Airway epithelial cell (primary cell): ENCODE measurements around the gene SUV39H1. TPM values are rescaled to one million over a fixed set of nuclear protein-coding genes. Genes with fewer than 3 reads are reported as not detected.

Experiments used
- total RNA-seq: library from RNA; depleted of rRNA; stranded (reverse); fragments of >200 nt; gene quantifications from 2 replicates; pipeline ENCODE4 v1.2.3, GENCODE V29; 2015

SUV39H1 gene
- 13.0 and 13.6 TPM in 2 replicates for total RNA-seq

GRCh38 chrX:48696301-48696908 lies at the start of gene SUV39H1:
TSS of gene SUV39H1 (plus strand) at chrX:48696734. CDS start at chrX:48696785, 51 bp downstream.

GRCh38 chrX:48683411-48683982 lies 13.0 kb upstream of the SUV39H1 start, which contains the start of gene WAS:
TSS of gene WAS (plus strand) at chrX:48683799. CDS start at chrX:48683854, 55 bp downstream.

Other genes with a start within 250 kb of the SUV39H1 start
- 57.7 and 92.3 TPM in 2 replicates for gene SLC38A5, start 226.5 kb upstream of the SUV39H1 start, total RNA-seq
- gene FTSJ1, start 220.5 kb upstream of the SUV39H1 start, total RNA-seq = 65.0 and 106 TPM in 2 replicates
- gene PORCN, start 187.7 kb upstream of the SUV39H1 start, total RNA-seq = 38.0 and 61.9 TPM in 2 replicates
- gene EBP, start 174.9 kb upstream of the SUV39H1 start, total RNA-seq = 180 and 181 TPM in 2 replicates
- 7.7 and 10.2 TPM in 2 replicates for gene TBC1D25, start 157.0 kb upstream of the SUV39H1 start, total RNA-seq
- gene RBM3, start 122.2 kb upstream of the SUV39H1 start, total RNA-seq = 144 and 157 TPM in 2 replicates
- gene WDR13, start 99.2 kb upstream of the SUV39H1 start, total RNA-seq = 68.0 and 92.2 TPM in 2 replicates
- 0.14 and 0.21 TPM in 2 replicates for gene WAS, start 12.9 kb upstream of the SUV39H1 start, total RNA-seq
- not detected in 2 replicates for gene GLOD5, start 65.0 kb downstream of the SUV39H1 start, total RNA-seq
- not detected in 2 replicates for gene GATA1, start 89.9 kb downstream of the SUV39H1 start, total RNA-seq
- 24.9 and 28.6 TPM in 2 replicates for gene HDAC6, start 105.3 kb downstream of the SUV39H1 start, total RNA-seq
- not detected in 2 replicates for gene ERAS, start 129.8 kb downstream of the SUV39H1 start, total RNA-seq
- 13.2 and 15.4 TPM in 2 replicates for gene PCSK1N, start 138.9 kb downstream of the SUV39H1 start, total RNA-seq
- gene TIMM17B, start 201.0 kb downstream of the SUV39H1 start, total RNA-seq = 74.8 and 113 TPM in 2 replicates
- 64.3 and 68.2 TPM in 2 replicates for gene PQBP1, start 201.2 kb downstream of the SUV39H1 start, total RNA-seq
- 25.6 and 26.7 TPM in 2 replicates for gene SLC35A2, start 214.9 kb downstream of the SUV39H1 start, total RNA-seq
- 7.5 and 14.6 TPM in 2 replicates for gene PIM2, start 222.3 kb downstream of the SUV39H1 start, total RNA-seq